SK-N-SH (cell line): Measurements from ENCODE around the gene TTC39C. TPM values are rescaled to one million over a fixed set of nuclear protein-coding genes. Genes with fewer than 3 reads are reported as not detected.

Source experiments
- CTCF ChIA-PET: fragments of 300-600, 350-600 bp; formaldehyde crosslinking; extraction: SDS; loops from one replicate; lab custom pipeline; 2021; lab: Yijun Ruan, JAX
- POLR2A ChIA-PET: fragments of 350-600 bp; sonication (Branson Sonifier 250); formaldehyde crosslinking; extraction: SDS; loops from one replicate; lab custom pipeline; 2020; ENCODE audit warnings: antibody characterized with exemption, inconsistent platforms; lab: Yijun Ruan, JAX
- DNase-seq: peaks from one replicate; pipeline ENCODE4 v3.0.0; 2012
- H2AFZ ChIP-seq: fragments of 200-600 bp; sonication (generic); 2 replicates; pipeline ENCODE4 v1.8.1; 2016; ENCODE audit warnings: antibody characterized with exemption, mild to moderate bottlenecking, low read depth
- H3F3A ChIP-seq: fragments of 200-600 bp; sonication (generic); replicated peaks from 2 replicates; pipeline ENCODE3; 2016; ENCODE audit warnings: antibody characterized with exemption, mild to moderate bottlenecking; ENCODE audit not compliant: insufficient read depth
- H3K27ac ChIP-seq, 2 experiments: fragments of 200-500 bp in 1 of 2; fragments of 200-600 bp in 1 of 2; sonication (Bioruptor generic) in 1 of 2; sonication (generic), shearing (Covaris generic) in 1 of 2; 2 replicates each; pipeline versions ENCODE4 v1.5.1 to v1.6.1; 2014 to 2016; ENCODE audit warnings: low read depth in 2 of 2, inconsistent platforms in 1 of 2, low read length in 1 of 2, mild to moderate bottlenecking in 1 of 2, mixed read lengths in 1 of 2
- H3K27me3 ChIP-seq: fragments of 200-600 bp; sonication (generic), shearing (Covaris generic); 2 replicates; pipeline ENCODE4 v1.6.1; 2016; ENCODE audit warnings: mixed run types; ENCODE audit not compliant: insufficient read depth
- H3K36me3 ChIP-seq, 2 experiments: fragments of 200-500 bp in 1 of 2; fragments of 200-600 bp in 1 of 2; sonication (Bioruptor generic) in 1 of 2; sonication (generic) in 1 of 2; replicated peaks in 1 of 2; 2 replicates each; pipeline versions ENCODE3 to v1.5.1; 2014 to 2016; ENCODE audit warnings: low read length in 1 of 2, mild to moderate bottlenecking in 1 of 2; ENCODE audit not compliant: insufficient read depth in 2 of 2, control insufficient read depth in 1 of 2
- H3K4me1 ChIP-seq, 2 experiments: fragments of 200-500 bp in 1 of 2; fragments of 200-600 bp in 1 of 2; sonication (Bioruptor generic) in 1 of 2; sonication (generic), shearing (Covaris generic) in 1 of 2; 2 replicates each; pipeline versions ENCODE4 v1.5.1 to v1.6.1; 2014 to 2016; ENCODE audit warnings: low read depth in 1 of 2, low read length in 1 of 2, mixed run types in 1 of 2; ENCODE audit not compliant: insufficient read depth in 2 of 2, control insufficient read depth in 1 of 2
- H3K4me2 ChIP-seq: fragments of 200-600 bp; sonication (generic), shearing (Covaris generic); 2 replicates; pipeline ENCODE4 v1.6.1; 2017; ENCODE audit warnings: mixed run types
- H3K4me3 ChIP-seq, 2 experiments: fragments of 200-500 bp in 1 of 2; fragments of 200-600 bp in 1 of 2; sonication (Bioruptor generic) in 1 of 2; sonication (generic), shearing (Covaris generic) in 1 of 2; 2 replicates each; pipeline versions ENCODE4 v1.5.1 to v1.8.1; 2014 to 2016; ENCODE audit warnings: low read depth in 2 of 2, inconsistent platforms in 1 of 2, low read length in 1 of 2, mild to moderate bottlenecking in 1 of 2, mixed read lengths in 1 of 2, moderate library complexity in 1 of 2
- H3K79me2 ChIP-seq: fragments of 200-600 bp; sonication (generic); 2 replicates; pipeline ENCODE4 v1.8.1; 2017; ENCODE audit warnings: mild to moderate bottlenecking; ENCODE audit not compliant: insufficient read depth
- H3K9ac ChIP-seq: fragments of 200-600 bp; sonication (generic); 2 replicates; pipeline ENCODE4 v1.6.1; 2017; ENCODE audit warnings: mixed run types
- H3K9me2 ChIP-seq: fragments of 200-600 bp; sonication (generic); 2 replicates; pipeline ENCODE4 v1.6.1; 2017; ENCODE audit warnings: mixed run types
- H3K9me3 ChIP-seq: fragments of 200-600 bp; sonication (generic); 2 replicates; pipeline ENCODE4 v1.6.1; 2017; ENCODE audit warnings: mixed run types, mild to moderate bottlenecking, moderate library complexity
- H4K20me1 ChIP-seq: fragments of 200-600 bp; sonication (generic); 2 replicates; pipeline ENCODE4 v1.6.1; 2017; ENCODE audit warnings: mild to moderate bottlenecking, mixed run types; ENCODE audit not compliant: insufficient read depth
- CHD2 ChIP-seq: fragments of 150-350 bp; IDR thresholded peaks from 2 replicates; pipeline ENCODE4 v1.6.1; 2018; ENCODE audit warnings: low read length; ENCODE audit not compliant: partially characterized antibody
- FOSL2 ChIP-seq: IDR thresholded peaks from 2 replicates; pipeline ENCODE4 v1.4.0; 2012; ENCODE audit warnings: low read depth, mild to moderate bottlenecking, moderate library complexity, borderline replicate concordance
- FOXM1 ChIP-seq: IDR thresholded peaks from 2 replicates; pipeline ENCODE4 v1.4.0; 2012; ENCODE audit warnings: low read depth, mild to moderate bottlenecking
- JUND ChIP-seq: IDR thresholded peaks from 2 replicates; pipeline ENCODE4 v1.4.0; 2012
- RAD21 ChIP-seq: IDR thresholded peaks from 2 replicates; pipeline ENCODE4 v1.6.1; 2012; ENCODE audit warnings: mild to moderate bottlenecking, low read length
- RCOR1 ChIP-seq: fragments of 150-350 bp; IDR thresholded peaks from 2 replicates; pipeline ENCODE4 v1.6.1; 2017; ENCODE audit warnings: antibody characterized with exemption, low read length
- RXRA ChIP-seq: IDR thresholded peaks from 2 replicates; pipeline ENCODE4 v1.4.0; 2012; ENCODE audit warnings: low read depth, mild to moderate bottlenecking, borderline replicate concordance
- WGBS: methylation state at CpG from one replicate; pipeline ENCODE4 v1.1.6; 2017; ENCODE audit warnings: low lambda C conversion rate; 5-methylcytosine and 5-hydroxymethylcytosine counted together
- polyA plus RNA-seq, 3 experiments: library from polyadenylated mRNA; depleted of rRNA; stranded (reverse); fragments of >200 nt; gene quantifications; 2 replicates each; pipeline ENCODE4 v1.2.3, GENCODE V29; 2012
- TF ChIP-seq, protein P1 (sequence below): IDR thresholded peaks from 2 replicates; pipeline ENCODE4 v1.4.0; 2012; ENCODE audit warnings: low read depth
- TF ChIP-seq, protein P2 (sequence below): fragments of 200-600 bp; sonication (generic); IDR thresholded peaks from 2 replicates; pipeline ENCODE4 v1.6.1; 2017; ENCODE audit warnings: antibody characterized with exemption, mild to moderate bottlenecking, moderate library complexity
- TF ChIP-seq, protein P3 (sequence below): IDR thresholded peaks from 2 replicates; pipeline ENCODE4 v1.6.1; 2012; ENCODE audit warnings: mild to moderate bottlenecking, low read depth, low read length, moderate library complexity
- TF ChIP-seq, protein P4 (sequence below): IDR thresholded peaks from 2 replicates; pipeline ENCODE4 v1.4.0; 2012; ENCODE audit warnings: low read depth, borderline replicate concordance

The TTC39C gene
- polyA plus RNA-seq, 1 of the 3 experiments (the other 2 are of a cell fraction) = 8.6 TPM

DNA sequence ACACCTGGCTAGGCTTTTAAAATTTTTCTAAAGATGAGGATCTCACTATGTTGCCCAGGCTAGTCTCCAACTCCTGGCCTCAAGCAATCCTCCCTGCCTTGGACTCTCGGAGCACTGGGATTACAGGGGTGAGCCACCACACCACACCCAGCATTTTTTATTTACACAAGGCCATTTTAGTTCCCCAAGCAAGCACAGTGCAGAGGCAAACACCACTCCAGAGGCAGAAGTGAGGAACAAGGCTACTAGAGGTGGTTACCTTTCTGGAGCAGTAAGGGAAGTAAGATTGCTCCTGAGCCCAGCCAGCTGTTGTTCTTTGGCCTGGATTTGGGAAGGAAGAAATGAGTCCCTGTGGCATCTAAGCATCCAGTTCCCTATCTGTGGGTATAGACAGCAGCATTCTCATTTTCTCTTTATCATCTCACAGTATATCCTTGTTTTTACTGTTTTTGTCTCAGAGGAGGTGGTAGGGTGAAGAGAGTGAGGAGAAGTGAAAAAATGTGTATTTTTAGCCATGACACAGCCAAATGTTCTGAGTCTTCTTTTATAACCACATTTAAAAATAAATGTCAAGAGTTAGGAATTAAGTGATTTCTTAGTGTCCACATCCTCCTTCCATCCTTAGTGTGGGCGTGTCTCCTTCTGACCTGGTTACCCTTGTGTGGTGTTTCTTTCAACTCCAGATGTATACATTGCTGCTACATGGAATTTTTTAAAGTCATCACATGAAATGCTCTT, 10.5 kb upstream of the TTC39C start:
- H3K79me2 ChIP-seq = no peaks in the 10 kb centered on the region
- no peak overlapping the region for H3K9ac ChIP-seq
- H3F3A ChIP-seq = no peaks in the 10 kb centered on the region
- ChIA-PET CTCF (no interaction called here), POLR2A (no interaction called here)
- no peaks in the 10 kb centered on the region for H3K27me3 ChIP-seq
- WGBS = 87% methylated on average over 2 of the region's 2 CpGs
- H3K27ac ChIP-seq = no peak overlapping the region
- no peak for DNase-seq
- no peak overlapping the region for H3K4me3 ChIP-seq
- H4K20me1 ChIP-seq = no peaks in the 10 kb centered on the region
- no peaks in the 10 kb centered on the region for H3K36me3 ChIP-seq
- H2AFZ ChIP-seq = no peak overlapping the region
- H3K9me3 ChIP-seq = no peaks in the 10 kb centered on the region
- H3K4me1 ChIP-seq = 0 out of 4 replicates have a peak, but pooled peaks cover 0 to 3% of the 10 kb centered on the region in 2 experiments
- TF ChIP-seq RAD21 (no peak), RCOR1 (no peak), JUND (no peak), FOSL2 (no peak), RXRA (no peak)
- TF ChIP-seq, protein P1, sequence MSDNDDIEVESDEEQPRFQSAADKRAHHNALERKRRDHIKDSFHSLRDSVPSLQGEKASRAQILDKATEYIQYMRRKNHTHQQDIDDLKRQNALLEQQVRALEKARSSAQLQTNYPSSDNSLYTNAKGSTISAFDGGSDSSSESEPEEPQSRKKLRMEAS = no peak
- TF ChIP-seq, protein P2, sequence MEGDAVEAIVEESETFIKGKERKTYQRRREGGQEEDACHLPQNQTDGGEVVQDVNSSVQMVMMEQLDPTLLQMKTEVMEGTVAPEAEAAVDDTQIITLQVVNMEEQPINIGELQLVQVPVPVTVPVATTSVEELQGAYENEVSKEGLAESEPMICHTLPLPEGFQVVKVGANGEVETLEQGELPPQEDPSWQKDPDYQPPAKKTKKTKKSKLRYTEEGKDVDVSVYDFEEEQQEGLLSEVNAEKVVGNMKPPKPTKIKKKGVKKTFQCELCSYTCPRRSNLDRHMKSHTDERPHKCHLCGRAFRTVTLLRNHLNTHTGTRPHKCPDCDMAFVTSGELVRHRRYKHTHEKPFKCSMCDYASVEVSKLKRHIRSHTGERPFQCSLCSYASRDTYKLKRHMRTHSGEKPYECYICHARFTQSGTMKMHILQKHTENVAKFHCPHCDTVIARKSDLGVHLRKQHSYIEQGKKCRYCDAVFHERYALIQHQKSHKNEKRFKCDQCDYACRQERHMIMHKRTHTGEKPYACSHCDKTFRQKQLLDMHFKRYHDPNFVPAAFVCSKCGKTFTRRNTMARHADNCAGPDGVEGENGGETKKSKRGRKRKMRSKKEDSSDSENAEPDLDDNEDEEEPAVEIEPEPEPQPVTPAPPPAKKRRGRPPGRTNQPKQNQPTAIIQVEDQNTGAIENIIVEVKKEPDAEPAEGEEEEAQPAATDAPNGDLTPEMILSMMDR = no peak
- no peak overlapping the region for H3K4me2 ChIP-seq
- H3K9me2 ChIP-seq = no peaks in the 10 kb centered on the region

DNA sequence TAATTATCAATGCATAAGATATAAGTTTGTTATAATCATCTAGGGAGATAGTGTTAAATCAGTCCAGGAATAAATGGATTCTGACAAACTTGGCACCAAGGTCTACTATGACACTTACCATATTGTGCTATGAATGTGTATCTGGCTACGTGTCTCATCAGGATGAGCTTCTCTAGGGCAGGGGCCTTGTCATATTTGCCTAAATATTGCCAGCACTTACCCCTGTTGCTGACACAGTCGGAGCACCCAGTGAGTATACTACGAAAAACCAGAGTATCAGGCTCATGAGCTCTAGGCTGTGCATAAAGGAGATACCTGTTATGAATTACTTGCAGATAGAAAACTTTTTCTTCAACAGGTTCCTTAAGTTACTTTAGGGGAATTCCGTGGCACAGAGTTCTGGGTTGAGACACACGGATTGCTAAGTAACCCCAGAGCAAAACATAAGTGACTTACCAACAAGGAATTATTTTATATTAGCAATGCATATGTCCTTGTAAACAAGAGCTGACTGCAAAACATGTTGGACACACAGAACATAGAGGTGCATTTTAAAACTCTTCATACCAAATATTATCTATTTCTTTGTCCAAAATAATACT, 7.7 kb upstream of the TTC39C start:
- no peaks in the 10 kb centered on the region for H3K27me3 ChIP-seq
- no peak overlapping the region for H3K4me3 ChIP-seq
- DNase-seq = no peak
- no peaks in the 10 kb centered on the region for H3F3A ChIP-seq
- no peaks in the 10 kb centered on the region for H3K9me2 ChIP-seq
- no peak overlapping the region for H3K9ac ChIP-seq
- no peaks in the 10 kb centered on the region for H3K36me3 ChIP-seq
- H3K4me2 ChIP-seq = no peak overlapping the region
- no peak for TF ChIP-seq FOSL2
- no peak for TF ChIP-seq FOXM1
- TF ChIP-seq RAD21 = no peak
- TF ChIP-seq CHD2 = no peak
- TF ChIP-seq, protein P3, sequence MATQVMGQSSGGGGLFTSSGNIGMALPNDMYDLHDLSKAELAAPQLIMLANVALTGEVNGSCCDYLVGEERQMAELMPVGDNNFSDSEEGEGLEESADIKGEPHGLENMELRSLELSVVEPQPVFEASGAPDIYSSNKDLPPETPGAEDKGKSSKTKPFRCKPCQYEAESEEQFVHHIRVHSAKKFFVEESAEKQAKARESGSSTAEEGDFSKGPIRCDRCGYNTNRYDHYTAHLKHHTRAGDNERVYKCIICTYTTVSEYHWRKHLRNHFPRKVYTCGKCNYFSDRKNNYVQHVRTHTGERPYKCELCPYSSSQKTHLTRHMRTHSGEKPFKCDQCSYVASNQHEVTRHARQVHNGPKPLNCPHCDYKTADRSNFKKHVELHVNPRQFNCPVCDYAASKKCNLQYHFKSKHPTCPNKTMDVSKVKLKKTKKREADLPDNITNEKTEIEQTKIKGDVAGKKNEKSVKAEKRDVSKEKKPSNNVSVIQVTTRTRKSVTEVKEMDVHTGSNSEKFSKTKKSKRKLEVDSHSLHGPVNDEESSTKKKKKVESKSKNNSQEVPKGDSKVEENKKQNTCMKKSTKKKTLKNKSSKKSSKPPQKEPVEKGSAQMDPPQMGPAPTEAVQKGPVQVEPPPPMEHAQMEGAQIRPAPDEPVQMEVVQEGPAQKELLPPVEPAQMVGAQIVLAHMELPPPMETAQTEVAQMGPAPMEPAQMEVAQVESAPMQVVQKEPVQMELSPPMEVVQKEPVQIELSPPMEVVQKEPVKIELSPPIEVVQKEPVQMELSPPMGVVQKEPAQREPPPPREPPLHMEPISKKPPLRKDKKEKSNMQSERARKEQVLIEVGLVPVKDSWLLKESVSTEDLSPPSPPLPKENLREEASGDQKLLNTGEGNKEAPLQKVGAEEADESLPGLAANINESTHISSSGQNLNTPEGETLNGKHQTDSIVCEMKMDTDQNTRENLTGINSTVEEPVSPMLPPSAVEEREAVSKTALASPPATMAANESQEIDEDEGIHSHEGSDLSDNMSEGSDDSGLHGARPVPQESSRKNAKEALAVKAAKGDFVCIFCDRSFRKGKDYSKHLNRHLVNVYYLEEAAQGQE = no peak
- TF ChIP-seq, protein P4, sequence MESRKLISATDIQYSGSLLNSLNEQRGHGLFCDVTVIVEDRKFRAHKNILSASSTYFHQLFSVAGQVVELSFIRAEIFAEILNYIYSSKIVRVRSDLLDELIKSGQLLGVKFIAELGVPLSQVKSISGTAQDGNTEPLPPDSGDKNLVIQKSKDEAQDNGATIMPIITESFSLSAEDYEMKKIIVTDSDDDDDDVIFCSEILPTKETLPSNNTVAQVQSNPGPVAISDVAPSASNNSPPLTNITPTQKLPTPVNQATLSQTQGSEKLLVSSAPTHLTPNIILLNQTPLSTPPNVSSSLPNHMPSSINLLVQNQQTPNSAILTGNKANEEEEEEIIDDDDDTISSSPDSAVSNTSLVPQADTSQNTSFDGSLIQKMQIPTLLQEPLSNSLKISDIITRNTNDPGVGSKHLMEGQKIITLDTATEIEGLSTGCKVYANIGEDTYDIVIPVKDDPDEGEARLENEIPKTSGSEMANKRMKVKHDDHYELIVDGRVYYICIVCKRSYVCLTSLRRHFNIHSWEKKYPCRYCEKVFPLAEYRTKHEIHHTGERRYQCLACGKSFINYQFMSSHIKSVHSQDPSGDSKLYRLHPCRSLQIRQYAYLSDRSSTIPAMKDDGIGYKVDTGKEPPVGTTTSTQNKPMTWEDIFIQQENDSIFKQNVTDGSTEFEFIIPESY = no peak
- no peaks in the 10 kb centered on the region for H3K9me3 ChIP-seq
- no peaks in the 10 kb centered on the region for H4K20me1 ChIP-seq
- H3K27ac ChIP-seq = no peak overlapping the region
- ChIA-PET POLR2A (no interaction called here), CTCF (interaction anchor here (1.8 kb wide), 1 partner anchor 89 kb away, joined by 4 read pairs; no protein-coding TSS in a partner anchor)
- no peaks in the 10 kb centered on the region for H3K79me2 ChIP-seq
- no peak overlapping the region for H2AFZ ChIP-seq
- 85% methylated on average over 5 of the region's 5 CpGs for WGBS
- H3K4me1 ChIP-seq = peaks cover 0 to 3% of the 10 kb centered on the region in 2 experiments; a peak in 1 of 4 replicates
